Fibroblast of the aortic adventitia (primary cell): Measurements from ENCODE around the gene ADAM12. TPM values are rescaled to one million over a fixed set of nuclear protein-coding genes. Genes with fewer than 3 reads are reported as not detected.

Experiments
- DNase-seq: peaks from one replicate; pipeline ENCODE4 v3.0.0-alpha.2; 2010; ENCODE audit warnings: low read depth
- H3K4me3 ChIP-seq: 2 replicates; pipeline ENCODE4 v1.5.1; 2011; ENCODE audit warnings: low read depth, mild to moderate bottlenecking, control low read depth, low read length, moderate library complexity
- CTCF ChIP-seq: IDR thresholded peaks from 2 replicates; pipeline ENCODE4 v1.5.1; 2011; ENCODE audit warnings: mild to moderate bottlenecking, low read length, control low read depth, inconsistent platforms; ENCODE audit not compliant: insufficient read depth
- total RNA-seq: library from RNA; depleted of rRNA; stranded (reverse); fragments of >200 nt; gene quantifications from 2 replicates; pipeline ENCODE4 v1.2.3, GENCODE V29; 2012; ENCODE audit warnings: low replicate concordance

ADAM12 gene
- total RNA-seq, 1 donor: 82.7 TPM

- peak; percentile 89 for DNase-seq
- no peak overlapping the region for H3K4me3 ChIP-seq
- TF ChIP-seq CTCF: no peak
Measured at GRCh38 chr10:126153711-126154628, 234.3 kb downstream of the ADAM12 start.

- peak; percentile 79 for DNase-seq
- no peak for TF ChIP-seq CTCF
- no peak overlapping the region for H3K4me3 ChIP-seq
Measured at GRCh38 chr10:126147866-126148587, 240.2 kb downstream of the ADAM12 start.

- no peak for TF ChIP-seq CTCF
- DNase-seq: no peak
- H3K4me3 ChIP-seq: no peak overlapping the region
Measured at GRCh38 chr10:126146771-126147170, 241.5 kb downstream of the ADAM12 start.

GRCh38 chr10:126143117-126143516 lies 245.2 kb downstream of the ADAM12 start:
- TF ChIP-seq CTCF: no peak
- DNase-seq: no peak
- H3K4me3 ChIP-seq: no peak overlapping the region

- H3K4me3 ChIP-seq: no peak overlapping the region
- no peak for TF ChIP-seq CTCF
- no peak for DNase-seq
Measured at GRCh38 chr10:126140746-126141273, 247.5 kb downstream of the ADAM12 start.

- no peak for TF ChIP-seq CTCF
- H3K4me3 ChIP-seq: no peak overlapping the region
- no peak for DNase-seq
Measured at GRCh38 chr10:126137562-126138221, 250.6 kb downstream of the ADAM12 start.
